ENCODE data around the gene SEH1L.

DNA sequence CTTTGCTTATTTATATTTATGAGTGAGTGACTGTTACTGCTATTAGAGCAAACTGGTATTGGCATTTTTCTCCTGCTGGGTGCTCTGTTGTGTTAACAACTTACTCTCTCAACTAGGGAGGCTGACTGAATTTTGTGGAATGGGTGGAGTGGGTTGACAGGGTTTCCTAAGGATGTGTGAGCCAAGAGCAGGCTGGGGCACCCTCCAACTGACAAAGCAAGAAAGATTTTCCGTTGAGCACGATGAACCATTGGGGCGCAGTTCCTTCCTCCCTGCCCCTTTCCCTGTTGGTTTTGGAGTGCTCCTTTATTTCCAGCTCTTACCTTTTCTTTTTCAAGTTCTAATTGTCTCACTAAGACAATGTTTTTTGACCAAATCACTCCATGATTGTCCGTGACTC lies 20.3 kb downstream of the SEH1L start:
- TF ChIP-seq, protein P1, sequence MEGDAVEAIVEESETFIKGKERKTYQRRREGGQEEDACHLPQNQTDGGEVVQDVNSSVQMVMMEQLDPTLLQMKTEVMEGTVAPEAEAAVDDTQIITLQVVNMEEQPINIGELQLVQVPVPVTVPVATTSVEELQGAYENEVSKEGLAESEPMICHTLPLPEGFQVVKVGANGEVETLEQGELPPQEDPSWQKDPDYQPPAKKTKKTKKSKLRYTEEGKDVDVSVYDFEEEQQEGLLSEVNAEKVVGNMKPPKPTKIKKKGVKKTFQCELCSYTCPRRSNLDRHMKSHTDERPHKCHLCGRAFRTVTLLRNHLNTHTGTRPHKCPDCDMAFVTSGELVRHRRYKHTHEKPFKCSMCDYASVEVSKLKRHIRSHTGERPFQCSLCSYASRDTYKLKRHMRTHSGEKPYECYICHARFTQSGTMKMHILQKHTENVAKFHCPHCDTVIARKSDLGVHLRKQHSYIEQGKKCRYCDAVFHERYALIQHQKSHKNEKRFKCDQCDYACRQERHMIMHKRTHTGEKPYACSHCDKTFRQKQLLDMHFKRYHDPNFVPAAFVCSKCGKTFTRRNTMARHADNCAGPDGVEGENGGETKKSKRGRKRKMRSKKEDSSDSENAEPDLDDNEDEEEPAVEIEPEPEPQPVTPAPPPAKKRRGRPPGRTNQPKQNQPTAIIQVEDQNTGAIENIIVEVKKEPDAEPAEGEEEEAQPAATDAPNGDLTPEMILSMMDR (IDR thresholded peaks at IDR 0.05), result no peak
- TF ChIP-seq EZH2phosphoT487 (IDR thresholded peaks at IDR 0.05), result no peak
